GM18498 (cell line): ENCODE data around the gene UCHL3.
A peak's percentile ranks its signal among the peaks of the same experiment; 100 is the strongest.

Source experiments
- ATAC-seq: cut with Tn5 transposase; IDR thresholded peaks from one replicate; pipeline ENCODE4 v1.9.1; 2021; ENCODE audit warnings: mild to moderate bottlenecking, moderate library complexity; ENCODE audit not compliant: unreplicated experiment

UCHL3 gene

GRCh38 chr13:75549262-75550158 is at the start of gene UCHL3:
Gene UCHL3, plus strand, starts transcription at chr13:75549791. Its CDS starts 30 bp downstream, at chr13:75549821.
- peak; percentile 98 for ATAC-seq

GRCh38 chr13:75505327-75505726 is 44.3 kb upstream of the UCHL3 start:
- no peak for ATAC-seq

GRCh38 chr13:75506018-75506417 is 43.6 kb upstream of the UCHL3 start:
- ATAC-seq, result no peak

GRCh38 chr13:75507027-75508001 is 42.3 kb upstream of the UCHL3 start:
- ATAC-seq, result no peak

GRCh38 chr13:75508002-75508548 is 41.5 kb upstream of the UCHL3 start:
- no peak for ATAC-seq

- ATAC-seq, result no peak
These were observed 38.5 kb upstream of the UCHL3 start for GRCh38 chr13:75511051-75511625.

- ATAC-seq, result peak; percentile 85
These were observed 37.3 kb upstream of the UCHL3 start for GRCh38 chr13:75512253-75512652.

- no peak for ATAC-seq
These were observed 36.3 kb upstream of the UCHL3 start for GRCh38 chr13:75513271-75513670.

GRCh38 chr13:75514080-75514995 is 35.3 kb upstream of the UCHL3 start:
- no peak for ATAC-seq

GRCh38 chr13:75518439-75519088 is 31.0 kb upstream of the UCHL3 start:
- no peak for ATAC-seq

- no peak for ATAC-seq
These were observed 27.6 kb upstream of the UCHL3 start for GRCh38 chr13:75521956-75522355.

GRCh38 chr13:75530549-75530961 is 19.0 kb upstream of the UCHL3 start:
- no peak for ATAC-seq

GRCh38 chr13:75533861-75534260 is 15.7 kb upstream of the UCHL3 start:
- no peak for ATAC-seq

GRCh38 chr13:75537401-75538365 is 11.9 kb upstream of the UCHL3 start, which contains the start of gene COMMD6:
Gene COMMD6, minus strand, starts transcription at chr13:75537841. Its CDS starts 36 bp downstream, at chr13:75537805.
- ATAC-seq, result peak; percentile 99

GRCh38 chr13:75541287-75541686 is 8.3 kb upstream of the UCHL3 start:
- ATAC-seq, result no peak

GRCh38 chr13:75541961-75542360 is 7.6 kb upstream of the UCHL3 start:
- ATAC-seq, result no peak

- no peak for ATAC-seq
These were observed 4.8 kb upstream of the UCHL3 start for GRCh38 chr13:75544681-75545330.
